BE2C (cell line): ENCODE data around the gene PILRA.
"Not testable (repeated sequence)": the region's sequence is repeated elsewhere in the genome, so short reads cannot be mapped to it uniquely, and the experiment has no call there.

Experiments
- DNase-seq: peaks from one replicate; pipeline ENCODE4 v3.0.0-alpha.2; 2020
- H3K27me3 ChIP-seq: fragments of 250-450 bp; sonication (Bioruptor Pico); 2 replicates; pipeline ENCODE4 v1.5.1; 2020; ENCODE audit warnings: mild to moderate bottlenecking
- H3K36me3 ChIP-seq: fragments of 250-450 bp; sonication (Bioruptor Pico); 2 replicates; pipeline ENCODE4 v1.5.1; 2020; ENCODE audit warnings: mild to moderate bottlenecking
- H3K4me1 ChIP-seq: fragments of 250-450 bp; sonication (Bioruptor Pico); 2 replicates; pipeline ENCODE4 v1.5.1; 2020
- H3K4me3 ChIP-seq: 2 replicates; pipeline ENCODE4 v1.5.1; 2011; ENCODE audit warnings: low read depth, low read length
- H3K9me3 ChIP-seq: fragments of 250-450 bp; sonication (Bioruptor Pico); 2 replicates; pipeline ENCODE4 v1.5.1; 2020
- CTCF ChIP-seq: IDR thresholded peaks from 2 replicates; pipeline ENCODE4 v1.5.1; 2012; ENCODE audit warnings: mild to moderate bottlenecking, low read depth, low read length

The PILRA gene

GRCh38 chr7:100345288-100345672 is 28.0 kb upstream of the PILRA start:
- H3K9me3 ChIP-seq, H3K4me3 ChIP-seq, H3K4me1 ChIP-seq, H3K27me3 ChIP-seq: not testable (repeated sequence)
- peak; percentile 50 for TF ChIP-seq CTCF
- DNase-seq = peak; percentile 89
- peaks cover 41% of the 10 kb centered on the region for H3K36me3 ChIP-seq

DNA sequence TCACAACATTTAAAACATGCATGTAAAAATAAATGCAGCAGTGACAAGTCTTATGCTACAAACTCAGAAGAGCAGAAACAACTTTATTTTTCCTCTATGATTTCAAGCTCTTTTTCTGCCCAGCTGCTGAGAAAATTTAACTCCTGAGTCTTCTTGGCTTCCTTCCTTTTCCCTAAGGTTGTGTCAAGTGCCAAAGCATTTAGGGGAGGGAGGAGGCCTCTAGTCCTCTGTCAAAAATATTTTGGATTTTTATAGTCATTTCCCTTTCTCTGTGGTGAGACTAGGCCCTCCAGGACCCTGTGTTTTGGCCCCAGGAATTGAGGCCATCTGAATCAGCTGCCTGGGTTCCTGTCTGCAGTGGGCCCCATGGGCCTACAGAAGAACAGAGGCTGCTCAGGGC is 26.4 kb upstream of the PILRA start:
- Histone ChIP-seq H3K27me3 (no peaks in the 10 kb centered on the region), H3K4me1 (peaks cover 8% of the 10 kb centered on the region; the same call in 1 of the 2 replicates), H3K36me3 (peaks cover 42% of the 10 kb centered on the region), H3K9me3 (no peaks in the 10 kb centered on the region), H3K4me3 (no peak overlapping the region)
- no peak for TF ChIP-seq CTCF
- DNase-seq = no peak

DNA sequence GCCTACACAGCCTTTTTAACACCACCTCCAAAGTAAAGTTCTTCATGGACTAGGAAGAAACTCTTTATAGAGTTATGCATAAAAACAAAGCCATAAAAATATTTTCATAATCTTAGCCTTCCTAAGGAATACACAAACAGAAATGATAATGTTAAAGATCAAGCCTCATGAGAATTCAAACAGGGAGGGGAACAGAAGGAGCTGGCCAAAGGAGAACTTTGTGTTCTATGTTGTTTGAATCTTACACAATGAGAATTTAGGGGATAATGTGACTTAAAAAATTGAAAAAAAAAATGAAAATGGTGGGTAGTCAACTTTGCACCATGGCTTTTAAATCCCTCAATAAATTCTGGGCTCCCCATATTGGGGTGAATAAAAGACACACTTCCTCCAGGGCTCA is 24.5 kb upstream of the PILRA start:
- DNase-seq = no peak
- Histone ChIP-seq H3K9me3 (no peaks in the 10 kb centered on the region), H3K27me3 (no peaks in the 10 kb centered on the region), H3K36me3 (peaks cover 39% of the 10 kb centered on the region), H3K4me3 (no peak overlapping the region), H3K4me1 (peaks cover 8% of the 10 kb centered on the region; the same call in 1 of the 2 replicates)
- no peak for TF ChIP-seq CTCF

- H3K27me3 ChIP-seq = no peaks in the 10 kb centered on the region
- H3K4me3 ChIP-seq = no peak overlapping the region
- DNase-seq = no peak
- no peaks in the 10 kb centered on the region for H3K9me3 ChIP-seq
- H3K4me1 ChIP-seq = peaks cover 2% of the 10 kb centered on the region; the same call in 1 of the 2 replicates
- TF ChIP-seq CTCF = no peak
- peaks cover 47% of the 10 kb centered on the region for H3K36me3 ChIP-seq
Measured at GRCh38 chr7:100349757-100350156, 23.5 kb upstream of the PILRA start.

DNA sequence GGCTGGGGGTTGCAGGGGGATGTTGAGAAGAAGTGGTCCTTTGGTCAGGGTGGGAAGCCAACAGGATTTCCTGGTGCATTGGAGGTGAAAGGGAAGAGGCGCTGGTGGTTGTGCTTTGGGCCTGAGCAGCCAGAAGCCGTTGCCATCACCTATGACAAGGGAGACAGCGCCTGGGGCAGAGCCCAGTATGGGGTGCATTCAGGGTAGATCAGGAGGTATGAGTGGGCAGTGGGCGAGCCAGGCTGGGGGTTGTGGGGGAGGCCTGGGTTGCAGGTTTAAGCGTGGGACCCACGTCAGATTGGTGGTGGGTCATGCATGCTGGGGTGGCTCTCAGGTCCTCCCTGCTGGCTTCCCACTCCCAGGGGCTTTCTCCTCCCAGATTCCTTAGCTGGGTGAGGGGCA is 21.6 kb upstream of the PILRA start:
- H3K36me3 ChIP-seq = peaks cover 57% of the 10 kb centered on the region
- TF ChIP-seq CTCF = no peak
- H3K27me3 ChIP-seq = no peaks in the 10 kb centered on the region
- no peak for DNase-seq
- H3K4me3 ChIP-seq = no peak overlapping the region
- H3K4me1 ChIP-seq = no peaks in the 10 kb centered on the region
- no peaks in the 10 kb centered on the region for H3K9me3 ChIP-seq

DNA sequence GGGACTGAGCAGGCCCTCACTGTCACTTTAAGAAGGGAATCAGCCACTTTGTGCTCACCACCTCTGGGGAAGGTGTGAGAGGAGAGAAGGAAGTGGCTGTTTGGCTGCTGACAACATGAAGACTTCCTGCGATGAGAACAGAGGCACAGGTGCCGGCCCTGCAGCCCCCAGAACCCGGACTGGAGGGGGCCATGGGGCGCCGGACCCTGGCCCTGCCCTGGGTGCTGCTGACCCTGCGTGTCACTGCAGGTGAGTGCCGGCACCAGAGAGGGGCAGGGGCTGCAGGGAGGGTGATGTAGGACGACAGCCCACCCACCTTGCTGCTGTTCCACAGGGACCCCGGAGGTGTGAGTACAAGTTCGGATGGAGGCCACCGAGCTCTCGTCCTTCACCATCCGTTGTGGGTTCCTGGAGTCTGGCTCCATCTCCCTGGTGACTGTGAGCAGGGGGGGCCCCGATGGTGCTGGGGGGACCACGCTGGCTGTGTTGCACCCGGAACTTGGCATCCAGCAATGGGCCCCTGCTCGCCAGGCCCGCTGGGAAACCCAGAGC is 21.0 kb upstream of the PILRA start:
- DNase-seq, H3K4me3 ChIP-seq, H3K4me1 ChIP-seq, H3K9me3 ChIP-seq, H3K27me3 ChIP-seq: not testable (repeated sequence)
- peaks cover 57% of the 10 kb centered on the region for H3K36me3 ChIP-seq
